GM21529 (cell line): ENCODE results near the gene F13A1.

Source experiments
- ATAC-seq: cut with Tn5 transposase; IDR thresholded peaks from one replicate; pipeline ENCODE4 v1.9.1; 2021; ENCODE audit not compliant: unreplicated experiment

F13A1 gene

GRCh38 chr6:6319952-6320811 is at the start of gene F13A1:
Gene F13A1 (minus strand): TSS chr6:6320662. CDS start chr6:6318664, 1,998 bp downstream.
- peak; percentile 49 for ATAC-seq

- no peak for ATAC-seq
Measured at GRCh38 chr6:6368684-6369052, 48.2 kb upstream of the F13A1 start.

- ATAC-seq = no peak
Measured at GRCh38 chr6:6368040-6368683, 47.7 kb upstream of the F13A1 start.

DNA sequence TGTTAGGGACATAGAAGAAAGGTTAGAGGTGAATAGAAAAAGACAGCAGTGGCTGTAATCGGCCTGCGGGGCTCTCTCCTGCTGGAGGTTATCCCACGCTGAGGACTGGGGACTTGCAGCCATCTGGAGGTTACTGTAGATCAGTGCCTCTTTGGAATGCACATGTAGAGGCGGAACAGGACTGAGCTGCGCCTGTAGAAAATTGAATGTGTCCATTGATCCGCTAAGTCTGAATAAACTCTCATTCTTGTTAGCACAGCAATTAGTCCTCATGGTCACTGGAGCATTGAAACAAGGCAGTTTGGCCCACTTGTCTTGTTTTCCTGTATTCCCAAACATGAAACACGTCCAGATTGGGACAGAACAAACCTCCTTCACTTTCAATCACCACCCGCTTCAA is 46.3 kb upstream of the F13A1 start:
- no peak for ATAC-seq

DNA sequence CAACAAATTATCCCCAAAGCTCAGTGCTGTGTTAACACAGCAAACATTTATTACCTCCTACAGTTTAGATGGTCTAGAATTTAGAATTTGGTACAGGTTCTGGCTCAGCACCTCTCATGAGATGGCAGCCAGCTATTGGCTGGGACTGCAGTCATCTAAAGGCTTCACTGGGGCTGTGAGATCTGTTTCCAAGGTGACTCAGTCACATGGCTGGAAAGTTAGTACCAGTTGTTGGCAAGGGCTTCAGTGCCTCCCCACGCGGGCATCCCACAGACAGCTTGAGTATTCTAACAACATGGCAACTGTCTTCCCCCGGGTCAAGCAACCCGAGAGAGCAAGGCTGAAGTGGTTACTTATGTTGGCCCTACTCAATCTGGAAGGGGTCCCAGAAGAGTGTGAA is 44.8 kb upstream of the F13A1 start:
- ATAC-seq = no peak

DNA sequence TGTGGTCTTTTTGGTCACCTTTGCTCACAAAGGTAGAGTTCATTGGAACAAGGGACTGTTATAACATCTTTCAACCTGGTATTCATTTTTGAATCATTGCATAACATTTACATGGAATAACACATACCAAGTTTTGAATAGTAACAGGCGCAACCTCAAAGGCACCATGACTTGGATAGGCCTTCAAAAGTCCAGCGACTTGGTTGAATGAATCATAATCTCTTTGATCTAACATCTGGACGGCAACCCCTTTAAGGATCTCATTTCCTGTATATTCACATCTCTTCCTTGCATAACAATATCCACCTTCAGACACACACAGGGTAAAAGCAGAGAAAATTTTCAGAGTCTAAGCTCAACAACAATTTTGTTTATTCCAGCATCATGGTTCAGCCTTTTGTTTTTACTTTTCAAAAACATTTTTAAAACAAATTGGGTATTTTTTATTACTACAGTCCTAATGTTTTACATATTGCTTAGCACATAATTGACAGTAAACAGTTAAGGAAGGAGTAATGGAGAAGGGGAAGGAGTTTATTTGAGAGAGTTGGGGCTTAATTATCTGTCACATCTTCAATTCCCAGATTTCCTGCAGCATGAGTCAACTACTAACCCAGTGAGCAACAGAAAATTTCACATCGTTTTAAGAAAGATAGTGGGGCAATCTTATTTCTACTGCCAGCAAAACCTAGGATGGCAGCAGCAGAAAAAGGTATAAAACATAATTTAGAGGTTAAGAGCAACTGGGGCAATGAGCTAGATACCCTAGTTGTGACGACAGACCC is 41.8 kb upstream of the F13A1 start:
- ATAC-seq = no peak

DNA sequence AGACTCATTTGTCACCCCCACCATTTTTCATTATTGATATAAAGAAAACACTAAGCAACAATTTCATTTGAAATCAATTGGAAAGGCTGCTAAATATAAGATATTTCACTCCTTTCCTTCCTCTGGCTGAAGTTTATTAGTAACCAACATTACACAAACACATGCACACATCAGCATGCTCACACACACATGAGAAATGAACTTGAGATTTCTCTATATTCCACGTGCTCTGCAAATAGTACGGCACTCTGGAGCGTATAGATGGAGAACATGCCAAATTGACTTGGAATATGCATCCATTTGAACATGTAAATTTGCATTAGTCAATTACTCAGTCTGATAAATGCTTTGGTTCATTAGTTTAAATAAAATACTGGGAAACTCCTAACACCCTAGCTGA is 37.1 kb upstream of the F13A1 start:
- no peak for ATAC-seq

DNA sequence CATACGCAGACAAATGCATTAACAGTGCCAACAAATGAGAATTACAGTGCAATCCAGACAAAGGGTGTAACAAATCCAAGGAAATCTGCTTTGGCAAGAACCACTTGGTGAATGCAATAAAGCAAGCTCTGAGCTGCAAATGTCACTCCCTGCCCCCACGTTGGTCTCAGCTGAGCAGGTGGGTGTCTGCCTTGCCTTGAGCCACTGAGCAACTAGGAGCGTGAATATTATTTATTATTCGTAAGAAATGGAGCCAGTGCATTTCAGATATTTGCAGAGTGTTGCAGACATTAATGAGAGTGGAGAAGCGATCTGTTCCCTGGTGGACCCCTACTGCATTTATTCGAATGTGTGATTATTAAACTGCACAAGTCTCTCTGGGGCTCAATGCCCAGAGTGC is 36.6 kb upstream of the F13A1 start:
- ATAC-seq = no peak

DNA sequence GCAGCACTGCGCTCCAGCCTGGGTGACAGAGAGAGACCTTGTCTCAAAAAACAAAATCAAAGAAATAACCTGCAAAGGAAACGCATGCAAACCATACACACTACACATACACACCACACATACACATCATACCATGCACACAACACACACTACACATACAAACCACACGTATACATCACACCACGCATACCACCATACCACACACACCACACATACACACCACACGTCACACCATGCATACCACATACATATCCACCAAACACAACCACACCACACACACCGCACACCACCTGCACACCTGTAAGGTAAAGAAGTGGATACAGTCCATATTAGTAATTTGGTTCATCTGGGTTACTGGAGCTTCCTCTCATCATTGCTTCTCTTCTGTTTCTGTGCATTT is 32.3 kb upstream of the F13A1 start:
- ATAC-seq = no peak

DNA sequence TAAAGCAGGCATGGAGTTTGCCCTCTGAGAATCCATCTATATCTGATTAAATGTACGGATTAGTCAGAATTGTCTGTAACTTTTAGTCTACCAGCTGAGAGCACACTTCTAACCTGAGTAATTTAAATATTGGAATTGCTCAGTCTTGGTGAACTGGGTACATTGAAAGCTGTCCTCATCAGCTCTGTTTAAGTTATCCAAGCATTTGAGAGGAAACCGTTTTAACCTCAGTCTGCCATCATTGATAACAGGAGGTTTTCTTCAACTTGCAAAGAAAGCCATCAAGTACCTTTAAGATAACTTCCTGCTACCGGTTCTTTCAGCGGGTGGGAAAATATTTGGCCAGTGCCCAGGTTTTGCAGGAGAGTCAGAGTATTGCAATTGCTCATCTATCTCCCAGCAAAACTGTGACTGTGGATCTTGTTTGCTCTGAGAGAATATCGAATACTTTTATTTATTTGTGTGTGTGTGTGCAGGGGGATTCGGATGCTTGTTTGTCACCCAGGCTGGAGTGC is 31.1 kb upstream of the F13A1 start:
- ATAC-seq = no peak

DNA sequence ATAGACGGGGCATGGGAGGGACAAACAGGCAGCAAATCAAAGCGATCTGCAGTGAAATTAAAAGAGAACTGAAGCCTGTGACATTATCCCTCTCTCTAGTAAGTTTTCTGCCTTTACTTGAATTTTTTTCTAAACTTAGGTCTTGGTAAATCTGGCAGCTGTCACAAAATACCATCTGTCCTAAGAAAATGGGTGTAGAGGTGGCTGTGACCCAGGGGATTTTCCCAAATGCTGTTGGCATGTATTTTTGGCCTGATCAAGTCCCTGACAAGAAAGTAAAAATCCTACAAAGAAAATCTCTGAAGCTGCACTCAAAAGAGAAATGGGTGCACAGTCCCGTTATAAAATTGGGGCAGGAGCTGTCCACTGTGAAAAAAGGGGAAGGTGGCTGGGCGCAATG is 30.2 kb upstream of the F13A1 start:
- no peak for ATAC-seq

DNA sequence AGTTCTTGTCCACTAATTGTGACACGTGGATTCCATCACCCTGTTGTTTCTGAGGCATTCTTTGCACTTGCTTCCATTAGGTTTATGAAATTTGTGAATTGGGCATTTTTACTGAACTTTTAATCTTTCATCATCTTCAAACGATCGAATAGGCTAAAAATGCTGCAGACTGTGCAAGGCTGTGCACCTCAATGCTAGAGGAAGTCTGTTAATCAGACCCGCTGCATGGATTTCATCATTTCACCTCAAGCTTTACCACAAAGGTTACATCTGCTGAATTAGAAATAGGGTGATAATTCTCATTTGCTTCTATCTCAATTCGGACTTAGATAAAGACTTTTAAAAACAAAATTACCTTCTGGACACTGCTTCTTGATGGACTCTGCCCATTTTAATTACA is 27.8 kb upstream of the F13A1 start:
- no peak for ATAC-seq

DNA sequence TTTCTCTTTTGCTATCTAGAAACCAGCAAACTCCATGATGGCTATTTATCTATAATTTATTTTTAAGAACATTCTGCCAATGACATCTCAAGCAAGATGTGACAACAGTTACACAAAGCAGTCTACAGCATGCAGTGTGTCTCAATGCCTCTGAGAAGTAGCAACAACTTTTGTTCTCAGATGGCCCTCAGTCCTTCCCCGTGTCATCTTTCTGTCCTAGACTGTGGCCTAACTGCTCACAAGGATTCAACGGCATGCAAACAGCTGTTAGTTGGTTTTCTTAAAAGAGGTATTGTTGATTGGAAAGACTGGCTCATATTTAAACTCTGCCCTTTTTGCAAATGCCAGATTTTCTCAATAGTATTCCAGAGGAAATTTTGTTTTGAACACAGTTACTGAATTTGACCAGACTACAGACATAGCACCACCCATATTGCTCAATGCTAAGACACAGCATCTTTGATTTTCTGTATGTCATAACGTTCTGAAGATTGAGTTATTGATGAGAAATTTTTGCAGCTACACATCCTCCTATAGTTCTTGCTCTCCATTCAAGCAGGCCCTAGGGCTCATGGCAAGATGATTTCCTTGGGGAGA is 26.1 kb upstream of the F13A1 start:
- ATAC-seq = no peak

DNA sequence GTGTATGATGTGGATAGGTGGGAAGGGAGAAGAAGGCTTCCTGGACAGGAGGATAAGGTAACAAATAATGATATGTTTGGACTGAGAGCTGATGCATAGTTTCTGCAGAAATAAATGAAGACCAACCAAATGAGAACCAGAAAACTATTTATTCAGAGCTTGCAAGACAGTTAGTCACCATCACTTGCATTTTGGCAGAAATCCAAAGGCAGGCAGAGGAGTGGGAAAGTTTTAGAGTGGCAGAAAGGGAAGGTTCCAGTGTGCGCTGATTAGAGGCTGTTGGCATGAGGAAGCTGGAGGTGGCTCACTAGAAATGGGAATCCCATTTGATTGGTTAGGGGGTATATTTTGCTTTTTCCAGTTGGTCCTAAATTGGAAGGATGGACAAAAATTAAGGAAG is 13.0 kb upstream of the F13A1 start:
- no peak for ATAC-seq

DNA sequence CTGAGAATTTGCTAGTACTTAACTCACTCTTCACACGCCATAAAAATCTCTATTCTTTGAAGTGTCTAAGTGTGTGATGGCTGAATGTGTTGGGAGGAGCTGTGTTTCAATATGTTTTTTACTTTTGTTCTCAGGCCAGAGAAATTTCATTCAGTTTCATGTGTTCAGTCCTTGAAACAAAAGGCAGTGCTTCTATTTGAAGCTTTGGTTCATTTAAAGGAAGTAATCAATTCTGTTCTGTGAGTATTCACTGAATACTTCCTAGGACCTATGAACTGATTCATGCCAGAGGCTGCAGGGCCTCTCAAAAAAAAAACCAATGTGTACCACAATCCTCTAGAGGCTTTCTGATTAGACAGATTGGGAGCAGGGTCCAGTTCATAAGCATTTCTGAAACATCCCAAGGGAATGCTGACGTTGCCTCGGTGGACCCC is 12.4 kb upstream of the F13A1 start:
- peak; percentile 29 for ATAC-seq

DNA sequence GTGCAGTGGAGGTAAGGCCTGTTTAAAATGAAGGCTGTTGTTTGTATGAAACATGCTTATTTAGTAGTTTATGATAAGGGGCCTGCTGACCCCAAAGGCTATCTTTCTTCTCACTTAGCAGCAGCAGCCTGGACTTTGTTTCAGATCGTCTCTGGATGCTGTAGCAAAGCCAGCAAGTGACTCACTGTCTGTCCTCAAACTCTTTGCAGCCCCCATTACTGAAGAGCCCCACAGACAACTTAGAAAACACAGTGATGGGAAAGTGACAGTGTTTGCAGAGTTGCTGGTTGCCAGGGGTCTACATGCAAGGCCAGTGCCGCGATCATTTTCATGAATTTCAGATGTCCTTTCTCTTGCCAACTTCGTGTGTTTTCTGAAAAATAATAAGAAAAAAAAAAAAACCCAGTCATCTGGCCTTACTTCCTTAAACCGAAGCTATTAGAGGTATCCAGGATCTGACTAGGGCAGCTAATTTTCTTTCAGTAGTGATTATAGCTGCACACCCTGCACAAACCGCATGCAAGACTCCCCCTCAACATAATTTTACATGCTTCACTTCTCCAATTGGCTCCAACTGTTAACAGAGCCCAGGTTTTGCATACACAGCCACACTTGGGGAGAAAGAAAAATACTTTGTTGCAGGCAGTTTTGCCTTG is 11.6 kb upstream of the F13A1 start:
- ATAC-seq = peak; percentile 59

DNA sequence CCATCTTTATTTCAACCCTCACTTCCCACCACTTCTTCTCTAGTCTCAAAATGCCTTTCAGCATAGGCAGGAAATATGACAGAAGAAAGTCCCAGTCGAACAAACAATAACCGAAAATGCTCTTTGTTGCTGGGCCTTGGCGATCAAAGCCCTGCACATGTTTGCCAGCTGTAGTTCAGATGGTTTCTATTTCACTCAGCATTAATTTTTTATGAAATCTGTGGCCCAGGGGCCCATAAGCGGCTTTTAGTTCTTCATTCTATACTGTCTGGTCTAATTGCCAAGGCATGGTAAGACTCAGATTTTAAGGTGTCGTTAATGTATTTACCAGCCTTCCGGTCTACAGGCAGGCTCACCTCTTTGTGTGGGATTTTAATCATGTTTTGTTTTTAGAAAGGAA is 10.9 kb upstream of the F13A1 start:
- peak; percentile 78 for ATAC-seq

- no peak for ATAC-seq
Measured at GRCh38 chr6:6330407-6330806, 9.9 kb upstream of the F13A1 start.

DNA sequence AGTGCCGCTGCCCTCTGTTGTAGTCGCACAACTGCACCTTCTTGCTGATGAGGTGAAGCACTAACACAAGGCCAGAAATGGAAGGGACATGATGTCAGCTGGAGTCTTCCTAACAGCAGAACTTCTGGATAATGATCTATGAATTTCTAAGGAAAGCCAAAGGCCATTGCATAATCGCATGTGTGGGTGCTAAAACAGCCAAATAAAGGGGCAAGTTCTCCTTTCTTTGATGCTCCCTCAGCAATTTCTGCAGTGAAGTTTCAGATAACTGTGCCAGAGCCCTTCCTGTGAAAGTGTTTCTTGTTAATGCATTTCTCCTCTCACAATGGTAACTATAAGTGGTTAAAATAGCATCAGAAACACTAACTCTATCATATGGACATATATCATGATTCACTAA is 8.0 kb upstream of the F13A1 start:
- no peak for ATAC-seq

DNA sequence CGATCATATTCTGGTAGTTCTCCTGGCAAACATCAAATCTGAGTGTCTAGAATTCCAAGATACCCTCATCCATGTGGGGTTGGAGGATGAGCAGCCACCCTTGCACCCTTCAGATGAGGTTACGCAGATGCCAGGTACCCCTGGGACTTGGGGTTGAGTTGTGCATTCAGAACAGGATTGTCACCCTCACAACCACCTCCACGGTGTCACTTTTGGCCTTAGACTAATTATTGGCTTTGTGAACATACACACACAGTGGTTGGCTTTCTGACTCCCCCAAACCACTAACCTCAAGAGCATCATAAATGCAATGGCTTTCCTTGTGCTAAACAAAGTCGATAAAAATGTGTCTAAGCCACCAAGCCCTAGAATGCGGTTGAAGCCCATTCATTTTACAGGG is 2.9 kb upstream of the F13A1 start:
- no peak for ATAC-seq

- ATAC-seq = no peak
Measured at GRCh38 chr6:6320901-6321300, 439 bp upstream of the F13A1 start.
